B cell (primary cell): Measurements from ENCODE around the gene BHMT. TPM values are rescaled to one million over a fixed set of nuclear protein-coding genes. Genes with fewer than 3 reads are reported as not detected.

Source experiments
- ATAC-seq: fragments of 200-7000 bp; cut with Tn5 transposase; one replicate; pipeline ENCODE4 v1.10.0; 2021; ENCODE audit warnings: low read depth, mild to moderate bottlenecking, moderate number of reproducible peaks, moderate library complexity
- CTCF ChIA-PET: fragments of 350-600 bp; sonication (Branson Sonifier 250); formaldehyde crosslinking; loops from one replicate; lab custom pipeline; 2021; ENCODE audit warnings: antibody characterized with exemption, inconsistent platforms; lab: Charles Lee
- POLR2A ChIA-PET: fragments of 350-600 bp; sonication (Branson Sonifier 250); formaldehyde crosslinking; loops from one replicate; lab custom pipeline; 2021; ENCODE audit warnings: antibody characterized with exemption; lab: Charles Lee
- DNase-seq: peaks from one replicate; pipeline ENCODE4 v3.0.0; 2013
- H2AFZ ChIP-seq: 2 replicates; pipeline ENCODE4 v1.6.1; 2012; ENCODE audit warnings: mild to moderate bottlenecking, low read depth, low read length; ENCODE audit not compliant: insufficient read depth, poor library complexity, severe bottlenecking
- H3K27ac ChIP-seq, 2 donors: 1 replicate in 1 of 2; 2 replicates in 1 of 2; pipeline ENCODE4 v1.5.1; 2012 to 2013; ENCODE audit warnings: low read length in 2 of 2, mild to moderate bottlenecking in 2 of 2, moderate library complexity in 1 of 2
- H3K27me3 ChIP-seq, 4 experiments: fragments of 200-600 bp in 1 of 4; sonication (generic) in 1 of 4; replicated peaks in 1 of 4; 1 replicate in 2 of 4; 2 replicates in 2 of 4; pipeline versions ENCODE4 v1.6.1 to v1.7.0; 2013 to 2016; ENCODE audit warnings: low read length in 3 of 4, mild to moderate bottlenecking in 2 of 4, mixed read lengths in 1 of 4, moderate library complexity in 1 of 4; ENCODE audit not compliant: insufficient read depth in 4 of 4, control insufficient read depth in 3 of 4; ENCODE audit errors: control extremely low read depth in 1 of 4
- H3K36me3 ChIP-seq, 2 experiments: replicated peaks in 1 of 2; 1 replicate in 1 of 2; 2 replicates in 1 of 2; pipeline versions ENCODE4 v1.6.1 to v1.7.1; 2013; ENCODE audit warnings: low read length in 1 of 2; ENCODE audit not compliant: insufficient read depth in 2 of 2, control insufficient read depth in 1 of 2; ENCODE audit errors: control extremely low read depth in 1 of 2, extremely low read depth in 1 of 2
- H3K4me1 ChIP-seq, 2 donors: fragments of 200-600 bp in 1 of 2; sonication (generic) in 1 of 2; 1 replicate in 1 of 2; 2 replicates in 1 of 2; pipeline versions ENCODE4 v1.5.1 to v1.6.1; 2013 to 2017; ENCODE audit warnings: low read length in 2 of 2; ENCODE audit not compliant: control insufficient read depth in 2 of 2, insufficient read depth in 2 of 2
- H3K4me2 ChIP-seq: replicated peaks from 2 replicates; pipeline ENCODE3; 2012; ENCODE audit warnings: mild to moderate bottlenecking, low read depth, low read length; ENCODE audit not compliant: poor library complexity, severe bottlenecking
- H3K4me3 ChIP-seq, 5 experiments: fragments of 200-600 bp in 1 of 5; sonication (generic) in 1 of 5; 1 replicate in 3 of 5; 2 replicates in 2 of 5; pipeline versions ENCODE4 v1.5.1 to v1.7.0; 2011 to 2016; ENCODE audit warnings: low read length in 4 of 5, mild to moderate bottlenecking in 4 of 5, low read depth in 2 of 5, control low read depth in 1 of 5, moderate library complexity in 1 of 5; ENCODE audit not compliant: insufficient read depth in 1 of 5; ENCODE audit errors: control extremely low read depth in 1 of 5, extremely low read depth in 1 of 5
- H3K79me2 ChIP-seq: fragments of 200-600 bp; sonication (generic); one replicate; pipeline ENCODE4 v1.6.0; 2016; ENCODE audit warnings: low read length; ENCODE audit not compliant: control insufficient read depth, insufficient read depth
- H3K9ac ChIP-seq: fragments of 200-600 bp; sonication (generic); 2 replicates; pipeline ENCODE4 v1.6.1; 2017; ENCODE audit warnings: mild to moderate bottlenecking, low read length, moderate library complexity
- H3K9me3 ChIP-seq, 3 donors: one replicate each; pipeline versions ENCODE4 v1.6.1 to v1.7.1; 2013; ENCODE audit warnings: low read length in 2 of 3; ENCODE audit not compliant: control insufficient read depth in 2 of 3, insufficient read depth in 1 of 3; ENCODE audit errors: control extremely low read depth in 1 of 3
- H4K20me1 ChIP-seq: 2 replicates; pipeline ENCODE4 v1.6.0; 2012; ENCODE audit warnings: mild to moderate bottlenecking, low read length; ENCODE audit not compliant: insufficient read depth, control insufficient read depth, poor library complexity, severe bottlenecking
- H3K27ac Mint-ChIP-seq: one replicate; pipeline ENCODE4 v1.8.0; 2021; ENCODE audit warnings: mixed read lengths
- H3K27me3 Mint-ChIP-seq: one replicate; pipeline ENCODE4 v1.8.0; 2021; ENCODE audit warnings: mixed read lengths
- H3K4me1 Mint-ChIP-seq: one replicate; pipeline ENCODE4 v1.8.0; 2021; ENCODE audit warnings: mixed read lengths
- H3K4me3 Mint-ChIP-seq: one replicate; pipeline ENCODE4 v1.8.0; 2021; ENCODE audit warnings: mixed read lengths
- H3K9me3 Mint-ChIP-seq: one replicate; pipeline ENCODE4 v1.8.0; 2022; ENCODE audit warnings: mixed read lengths; ENCODE audit not compliant: insufficient read depth
- EZH2 ChIP-seq: IDR thresholded peaks from 2 replicates; pipeline ENCODE4 v1.6.1; 2012; ENCODE audit warnings: borderline replicate concordance, low read depth, mild to moderate bottlenecking, moderate library complexity, low read length; ENCODE audit not compliant: insufficient read depth, poor library complexity, severe bottlenecking
- WGBS: methylation state at CpG from one replicate; pipeline ENCODE4 v1.1.5; 2013; ENCODE audit warnings: missing lambda C conversion rate; ENCODE audit not compliant: insufficient coverage; 5-methylcytosine and 5-hydroxymethylcytosine counted together
- intact Hi-C: fragments of 100-400 bp; cut with micrococcal nuclease; formaldehyde crosslinking; loops from one replicate; pipeline ENCODE4 v1.10.0; 2022
- polyA plus RNA-seq: library from polyadenylated mRNA; depleted of rRNA; stranded (reverse); fragments of >200 nt; gene quantifications from 2 replicates; pipeline ENCODE4 v1.2.3, GENCODE V29; 2012
- total RNA-seq, 2 donors: library from RNA; stranded (reverse); fragments of 120-200 nt in 1 of 2; gene quantifications; 1 replicate in 1 of 2; 2 replicates in 1 of 2; pipeline versions ENCODE4 v1.2.3 to v1.2.4, GENCODE V29; 2013 to 2022
- TF ChIP-seq, protein P1 (sequence below): fragments of 200-600 bp; IDR thresholded peaks from one replicate; pipeline ENCODE4 v1.8.0; 2022; ENCODE audit warnings: antibody characterized with exemption, mild to moderate bottlenecking

BHMT gene
- total and polyA plus RNA-seq, 2 donors (not counting 1 experiment from before 2014, with no cell fraction given), result not detected

DNA sequence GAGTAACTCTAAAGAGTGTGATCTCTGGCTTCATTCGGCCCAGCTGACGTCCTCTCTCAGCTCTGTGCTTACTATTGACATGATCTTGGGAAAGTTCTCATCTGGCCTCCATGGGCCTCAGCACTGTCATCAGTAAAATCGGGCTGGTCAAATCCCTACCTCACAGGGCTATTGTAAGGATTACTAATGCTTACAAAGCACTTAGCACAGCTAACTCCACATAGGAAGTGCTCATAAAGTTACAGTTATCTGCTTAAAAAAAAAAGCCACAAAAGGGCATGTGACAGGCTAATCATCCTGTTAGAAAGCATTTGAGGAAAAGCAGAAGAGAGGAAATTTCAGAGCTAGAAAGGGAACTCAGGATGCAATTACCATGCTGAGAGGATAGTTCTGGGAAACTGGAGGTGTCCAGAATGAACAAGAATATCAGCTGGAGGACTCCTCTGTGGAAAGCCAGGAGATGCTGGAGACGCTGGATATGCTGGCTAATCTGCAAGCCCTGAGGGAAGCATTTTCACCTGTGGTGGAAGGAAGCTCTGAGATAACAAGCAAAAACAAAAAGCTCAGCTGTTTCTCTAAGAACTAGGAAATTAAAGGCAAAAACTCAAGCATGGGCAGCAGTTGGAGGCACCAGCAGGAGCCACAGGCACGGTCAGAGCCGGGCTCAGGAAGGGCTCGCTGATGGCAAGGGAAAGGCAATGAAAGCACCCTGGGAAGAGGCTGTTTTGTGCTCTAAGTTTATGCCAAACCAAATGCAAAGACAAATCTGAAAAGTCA is 4.4 kb upstream of the BHMT start:
- Mint-ChIP-seq H3K4me1 (no peaks in the 10 kb centered on the region), H3K9me3 (no peaks in the 10 kb centered on the region), H3K4me3 (no peak overlapping the region), H3K27ac (no peak overlapping the region), H3K27me3 (peaks cover 60% of the 10 kb centered on the region)
- Histone ChIP-seq H3K4me3 (no peak overlapping the region), H3K27ac (no peak overlapping the region), H3K9ac (no peak overlapping the region), H3K27me3 (peaks cover 0 to 33% (median 13%) of the 10 kb centered on the region in 4 experiments), H3K4me1 (no peaks in the 10 kb centered on the region), H3K4me2 (no peak overlapping the region), H4K20me1 (no peaks in the 10 kb centered on the region), H3K36me3 (no peaks in the 10 kb centered on the region), H3K9me3 (no peaks in the 10 kb centered on the region), H3K79me2 (no peaks in the 10 kb centered on the region), H2AFZ (no peak overlapping the region)
- POLR2A ChIA-PET, result no interaction called here
- intact Hi-C loops, result no loop called here
- no peak for TF ChIP-seq EZH2
- TF ChIP-seq, protein P1, sequence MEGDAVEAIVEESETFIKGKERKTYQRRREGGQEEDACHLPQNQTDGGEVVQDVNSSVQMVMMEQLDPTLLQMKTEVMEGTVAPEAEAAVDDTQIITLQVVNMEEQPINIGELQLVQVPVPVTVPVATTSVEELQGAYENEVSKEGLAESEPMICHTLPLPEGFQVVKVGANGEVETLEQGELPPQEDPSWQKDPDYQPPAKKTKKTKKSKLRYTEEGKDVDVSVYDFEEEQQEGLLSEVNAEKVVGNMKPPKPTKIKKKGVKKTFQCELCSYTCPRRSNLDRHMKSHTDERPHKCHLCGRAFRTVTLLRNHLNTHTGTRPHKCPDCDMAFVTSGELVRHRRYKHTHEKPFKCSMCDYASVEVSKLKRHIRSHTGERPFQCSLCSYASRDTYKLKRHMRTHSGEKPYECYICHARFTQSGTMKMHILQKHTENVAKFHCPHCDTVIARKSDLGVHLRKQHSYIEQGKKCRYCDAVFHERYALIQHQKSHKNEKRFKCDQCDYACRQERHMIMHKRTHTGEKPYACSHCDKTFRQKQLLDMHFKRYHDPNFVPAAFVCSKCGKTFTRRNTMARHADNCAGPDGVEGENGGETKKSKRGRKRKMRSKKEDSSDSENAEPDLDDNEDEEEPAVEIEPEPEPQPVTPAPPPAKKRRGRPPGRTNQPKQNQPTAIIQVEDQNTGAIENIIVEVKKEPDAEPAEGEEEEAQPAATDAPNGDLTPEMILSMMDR, result no peak
- DNase-seq (no peak), ATAC-seq (no peak)
- CTCF ChIA-PET, result interaction anchor here (0.6 to 2.7 kb wide), 5 partner anchors 26 to 521 kb away, joined by 3 to 12 read pairs (median 4); no protein-coding TSS in a partner anchor
- 57% methylated on average over 6 of the region's 7 CpGs for WGBS

DNA sequence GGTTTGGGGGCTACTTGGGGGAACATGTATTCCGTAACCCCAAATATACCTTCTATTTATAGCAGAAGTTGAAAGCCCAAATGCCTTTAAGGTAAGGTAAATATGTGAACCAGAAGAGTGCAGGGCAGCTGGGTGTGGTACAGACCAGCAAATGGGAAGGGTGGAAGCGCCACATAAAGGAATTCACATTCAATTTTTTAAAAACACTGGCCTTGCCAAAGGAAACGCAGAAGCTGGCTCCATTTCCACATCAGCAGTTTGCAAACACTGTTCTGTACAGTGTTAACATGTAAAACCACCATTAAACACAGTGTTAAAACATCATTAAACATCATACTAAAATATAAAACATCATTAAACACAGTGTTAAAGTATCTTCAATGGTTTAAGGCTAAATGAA is 3.5 kb upstream of the BHMT start:
- Histone ChIP-seq H4K20me1 (no peaks in the 10 kb centered on the region), H3K9ac (no peak overlapping the region), H3K4me1 (no peaks in the 10 kb centered on the region), H3K9me3 (no peaks in the 10 kb centered on the region), H3K27me3 (peaks cover 0 to 36% (median 14%) of the 10 kb centered on the region in 4 experiments), H3K79me2 (no peaks in the 10 kb centered on the region), H2AFZ (no peak overlapping the region), H3K36me3 (no peaks in the 10 kb centered on the region), H3K4me2 (no peak overlapping the region), H3K27ac (no peak overlapping the region), H3K4me3 (no peak overlapping the region)
- TF ChIP-seq, protein P1, result no peak
- no peak for TF ChIP-seq EZH2
- H3K4me1 Mint-ChIP-seq, result no peaks in the 10 kb centered on the region
- intact Hi-C loops, result no loop called here
- H3K4me3 Mint-ChIP-seq, result no peak overlapping the region
- 73% methylated on average over 2 of the region's 3 CpGs for WGBS
- no peak for DNase-seq
- H3K27me3 Mint-ChIP-seq, result peaks cover 65% of the 10 kb centered on the region
- ChIA-PET POLR2A (no interaction called here), CTCF (interaction anchor here (2.1 kb wide), 1 partner anchor 24 kb away, joined by 9 read pairs; no protein-coding TSS in a partner anchor)
- H3K27ac Mint-ChIP-seq, result no peak overlapping the region
- ATAC-seq, result no peak
- H3K9me3 Mint-ChIP-seq, result no peaks in the 10 kb centered on the region
